GM10847 (cell line): ENCODE measurements around the gene NKRF.

Source experiments
- POLR2A ChIP-seq: IDR thresholded peaks from 2 replicates; pipeline ENCODE4 v1.6.1; 2011; ENCODE audit not compliant: insufficient read length; ENCODE audit errors: extremely low read depth

The NKRF gene

GRCh38 chrX:119606280-119607017, at the start of gene NKRF:
Gene NKRF (minus strand): TSS chrX:119606424.
- TF ChIP-seq POLR2A: peak; percentile 71

GRCh38 chrX:119655125-119655524, 48.9 kb upstream of the NKRF start:
- no peak for TF ChIP-seq POLR2A

GRCh38 chrX:119654112-119654531, 47.9 kb upstream of the NKRF start:
- no peak for TF ChIP-seq POLR2A

GRCh38 chrX:119648421-119648775, 42.2 kb upstream of the NKRF start:
- no peak for TF ChIP-seq POLR2A

GRCh38 chrX:119647552-119648420, 41.6 kb upstream of the NKRF start:
- no peak for TF ChIP-seq POLR2A

- no peak for TF ChIP-seq POLR2A
These were observed 40.9 kb upstream of the NKRF start for GRCh38 chrX:119647089-119647488.

GRCh38 chrX:119646515-119646914, 40.3 kb upstream of the NKRF start:
- no peak for TF ChIP-seq POLR2A

- no peak for TF ChIP-seq POLR2A
These were observed 37.5 kb upstream of the NKRF start for GRCh38 chrX:119643696-119644095.

GRCh38 chrX:119640731-119641170, 34.5 kb upstream of the NKRF start:
- no peak for TF ChIP-seq POLR2A

- no peak for TF ChIP-seq POLR2A
These were observed 32.7 kb upstream of the NKRF start for GRCh38 chrX:119638725-119639471.

GRCh38 chrX:119636419-119636818, 30.2 kb upstream of the NKRF start:
- TF ChIP-seq POLR2A: no peak

- no peak for TF ChIP-seq POLR2A
These were observed 29.6 kb upstream of the NKRF start for GRCh38 chrX:119635799-119636198.

- no peak for TF ChIP-seq POLR2A
These were observed 29.0 kb upstream of the NKRF start for GRCh38 chrX:119635179-119635578.

- TF ChIP-seq POLR2A: no peak
These were observed 19.6 kb upstream of the NKRF start for GRCh38 chrX:119625843-119626242.

- TF ChIP-seq POLR2A: no peak
These were observed 18.9 kb upstream of the NKRF start for GRCh38 chrX:119624951-119625668.
